Occipital lobe (tissue), 2 donors: ENCODE data around the gene MON1A. TPM values are rescaled to one million over a fixed set of nuclear protein-coding genes. Genes with fewer than 3 reads are reported as not detected.
A peak's percentile ranks its signal among the peaks of the same experiment; 100 is the strongest.
"Not testable (repeated sequence)": the region's sequence is repeated elsewhere in the genome, so short reads cannot be mapped to it uniquely, and the experiment has no call there.

ENCODE experiments used
- DNase-seq: peaks from one replicate; lab custom pipeline; 2025; lab: John Stamatoyannopoulos, UW
- total RNA-seq: library from RNA; depleted of rRNA; stranded (reverse); fragments of >200 nt; gene quantifications from one replicate; pipeline ENCODE4 v1.2.3, GENCODE V29; 2014

The MON1A gene, protein sequence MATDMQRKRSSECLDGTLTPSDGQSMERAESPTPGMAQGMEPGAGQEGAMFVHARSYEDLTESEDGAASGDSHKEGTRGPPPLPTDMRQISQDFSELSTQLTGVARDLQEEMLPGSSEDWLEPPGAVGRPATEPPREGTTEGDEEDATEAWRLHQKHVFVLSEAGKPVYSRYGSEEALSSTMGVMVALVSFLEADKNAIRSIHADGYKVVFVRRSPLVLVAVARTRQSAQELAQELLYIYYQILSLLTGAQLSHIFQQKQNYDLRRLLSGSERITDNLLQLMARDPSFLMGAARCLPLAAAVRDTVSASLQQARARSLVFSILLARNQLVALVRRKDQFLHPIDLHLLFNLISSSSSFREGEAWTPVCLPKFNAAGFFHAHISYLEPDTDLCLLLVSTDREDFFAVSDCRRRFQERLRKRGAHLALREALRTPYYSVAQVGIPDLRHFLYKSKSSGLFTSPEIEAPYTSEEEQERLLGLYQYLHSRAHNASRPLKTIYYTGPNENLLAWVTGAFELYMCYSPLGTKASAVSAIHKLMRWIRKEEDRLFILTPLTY
- total RNA-seq: 16.8 TPM

GRCh38 chr3:49929291-49930167 is at the start of gene MON1A:
MON1A (minus strand) TSS chr3:49929811; CDS start chr3:49913346, 16,465 bp downstream.
- DNase-seq: peak; percentile 90

- DNase-seq: no peak
Measured at GRCh38 chr3:49976942-49977341, 47.3 kb upstream of the MON1A start.

GRCh38 chr3:49972656-49973055 is 43.0 kb upstream of the MON1A start:
- no peak for DNase-seq

GRCh38 chr3:49968346-49968745 is 38.7 kb upstream of the MON1A start:
- DNase-seq: no peak

- no peak for DNase-seq
Measured at GRCh38 chr3:49967291-49967690, 37.7 kb upstream of the MON1A start.

GRCh38 chr3:49966233-49966942 is 36.8 kb upstream of the MON1A start:
- DNase-seq: no peak

DNA sequence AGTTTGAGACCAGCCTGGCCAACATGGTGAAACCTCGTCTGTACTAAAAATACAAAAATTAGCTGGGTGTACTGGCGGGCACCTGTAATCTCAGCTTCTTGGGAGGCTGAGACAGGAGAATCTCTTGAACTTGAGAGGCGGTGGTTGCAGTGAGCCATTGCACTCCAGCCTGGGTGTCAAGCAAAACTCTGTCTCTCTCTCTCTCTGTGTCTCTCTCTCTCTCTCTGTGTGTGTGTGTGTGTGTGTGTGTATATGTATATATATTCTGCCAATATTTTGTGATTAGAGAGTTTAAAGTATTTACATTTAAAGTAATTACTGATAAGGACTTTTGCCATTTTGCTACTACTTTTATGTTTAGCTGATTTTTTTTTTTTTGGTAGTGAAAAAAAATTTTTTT is 26.0 kb upstream of the MON1A start:
- DNase-seq: no peak

- no peak for DNase-seq
Measured at GRCh38 chr3:49952924-49953323, 23.3 kb upstream of the MON1A start.

DNA sequence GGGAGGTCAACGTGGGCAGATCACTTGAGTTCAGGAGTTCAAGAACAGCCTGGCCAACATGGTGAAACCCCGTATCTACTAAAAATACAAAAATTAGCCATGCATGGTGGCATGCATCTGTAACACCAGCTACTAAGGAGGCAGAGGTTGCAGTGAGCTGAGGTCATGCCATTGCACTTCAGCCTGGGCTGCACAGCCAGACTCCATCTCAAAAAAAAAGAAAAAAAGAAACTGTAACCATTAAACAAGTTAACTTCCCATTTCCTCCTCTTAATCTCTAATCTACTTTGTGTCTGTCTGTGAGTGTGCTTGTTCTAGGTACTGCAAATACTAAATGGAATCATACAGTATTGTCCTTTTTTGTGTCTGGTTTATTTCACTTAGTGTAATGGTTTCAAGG is 13.0 kb upstream of the MON1A start:
- DNase-seq: no peak

DNA sequence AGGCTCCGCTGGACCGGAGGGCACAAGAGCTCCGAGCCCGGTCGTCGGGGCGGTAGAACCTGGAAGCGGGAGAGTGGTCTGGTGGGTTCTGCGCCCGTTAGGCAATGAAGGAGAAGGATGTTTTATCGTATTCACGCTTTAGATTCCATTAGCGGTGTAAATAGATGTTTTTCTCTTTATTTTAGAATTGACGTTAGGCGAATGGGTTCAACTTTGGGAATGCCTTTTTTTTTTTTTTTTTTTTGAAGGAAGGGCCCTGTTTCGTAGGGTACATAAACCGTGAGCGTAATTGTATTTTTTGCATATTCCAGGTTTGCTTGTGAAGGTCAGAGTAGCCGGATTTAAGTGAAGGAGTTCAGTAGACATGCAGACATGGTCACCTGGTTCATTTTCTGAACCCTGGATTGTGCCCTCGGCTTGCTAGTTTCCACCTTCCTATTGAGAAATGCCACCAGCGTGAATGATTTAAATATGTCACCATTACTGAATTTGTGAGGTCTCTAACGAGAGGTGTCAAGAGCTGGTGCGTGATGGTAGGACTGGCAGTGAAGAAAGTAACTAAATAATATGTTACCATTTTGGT is 11.1 kb upstream of the MON1A start:
- no peak for DNase-seq

DNA sequence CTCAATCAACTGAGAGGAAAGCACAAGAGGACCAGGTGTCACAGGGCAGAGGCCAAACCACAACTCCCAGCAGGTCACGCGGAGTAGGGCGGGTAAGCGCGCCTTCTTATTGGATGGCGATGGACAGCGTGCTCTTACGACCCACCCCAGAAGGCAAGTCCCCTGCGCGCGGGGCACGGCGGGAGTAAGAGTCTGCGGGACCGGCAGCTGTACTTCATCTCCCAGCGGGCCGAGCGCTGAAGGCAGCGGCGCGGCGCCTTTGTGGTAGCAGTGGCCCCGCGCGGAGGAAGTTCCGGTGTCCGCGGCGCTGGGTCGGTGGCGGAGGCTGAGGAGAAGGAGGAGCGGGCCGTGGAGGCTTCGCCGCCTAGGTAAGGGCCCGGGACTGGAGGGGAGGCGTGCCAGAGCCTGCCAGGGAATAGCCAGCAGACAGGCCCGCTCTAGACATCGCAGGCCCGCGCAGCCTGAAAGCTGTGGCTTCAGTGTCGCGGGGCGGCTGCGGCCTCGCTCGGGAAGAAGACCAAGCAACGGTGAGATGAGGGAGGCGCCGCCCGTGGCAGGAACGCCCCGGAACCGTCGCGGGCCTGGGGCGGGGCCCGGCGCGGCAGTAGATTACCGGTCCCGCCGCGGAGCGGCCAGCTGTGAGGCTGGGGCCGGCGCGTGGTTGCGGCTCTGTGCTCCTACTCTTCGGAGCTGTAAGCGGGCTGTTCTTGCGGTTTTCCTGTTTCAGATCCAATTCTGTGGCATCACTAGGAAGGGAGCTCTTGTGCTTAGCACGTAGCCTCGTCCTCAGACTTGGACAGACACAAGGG is 10.5 kb upstream of the MON1A start, which contains the start of gene RBM6:
Gene RBM6, plus strand, starts transcription at position 293 of the 809 bp plus-strand sequence. CDS start 22,492 bp downstream, outside the sequence.
- DNase-seq: peak; percentile 99

GRCh38 chr3:49937090-49937489 is 7.5 kb upstream of the MON1A start:
- no peak for DNase-seq

DNA sequence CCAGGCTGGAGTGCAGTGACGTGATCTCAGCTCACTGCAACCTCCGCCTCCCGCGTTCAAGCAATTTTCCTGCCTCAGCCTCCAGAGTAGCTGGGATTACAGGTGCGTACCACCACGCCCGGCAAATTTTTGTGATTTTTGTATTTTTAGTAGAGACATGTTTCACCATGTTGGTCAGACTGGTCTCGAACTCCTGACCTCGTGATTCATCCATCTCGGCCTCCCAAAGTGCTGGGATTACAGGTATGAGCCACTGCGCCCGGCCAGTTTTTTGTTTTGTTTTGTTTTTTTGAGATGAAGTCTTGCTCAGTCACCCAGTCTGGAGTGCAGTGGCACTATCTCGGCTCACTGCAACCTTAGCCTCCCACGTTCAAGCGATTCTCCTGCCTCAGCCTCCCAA is 2.7 kb upstream of the MON1A start:
- DNase-seq: not testable (repeated sequence)

DNA sequence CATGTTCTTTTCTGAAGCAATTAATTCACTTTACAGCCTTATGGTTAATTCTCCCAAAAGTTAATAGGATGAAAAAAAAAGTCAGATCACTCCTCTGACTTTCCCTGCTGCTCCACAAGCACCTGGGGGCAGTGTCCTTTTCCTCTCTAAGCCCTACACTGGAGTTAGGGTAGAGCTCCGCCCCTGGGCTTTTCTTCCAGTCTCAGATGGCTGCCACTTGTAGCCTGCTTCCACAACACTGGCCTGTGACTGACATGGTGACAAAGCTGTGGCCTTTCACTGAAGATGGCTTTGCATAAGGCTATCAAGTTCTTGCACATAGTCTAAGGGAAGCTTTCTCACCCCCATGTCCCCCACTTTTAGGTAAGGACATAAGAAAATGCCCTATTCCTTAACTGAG is 1.3 kb upstream of the MON1A start:
- no peak for DNase-seq

DNA sequence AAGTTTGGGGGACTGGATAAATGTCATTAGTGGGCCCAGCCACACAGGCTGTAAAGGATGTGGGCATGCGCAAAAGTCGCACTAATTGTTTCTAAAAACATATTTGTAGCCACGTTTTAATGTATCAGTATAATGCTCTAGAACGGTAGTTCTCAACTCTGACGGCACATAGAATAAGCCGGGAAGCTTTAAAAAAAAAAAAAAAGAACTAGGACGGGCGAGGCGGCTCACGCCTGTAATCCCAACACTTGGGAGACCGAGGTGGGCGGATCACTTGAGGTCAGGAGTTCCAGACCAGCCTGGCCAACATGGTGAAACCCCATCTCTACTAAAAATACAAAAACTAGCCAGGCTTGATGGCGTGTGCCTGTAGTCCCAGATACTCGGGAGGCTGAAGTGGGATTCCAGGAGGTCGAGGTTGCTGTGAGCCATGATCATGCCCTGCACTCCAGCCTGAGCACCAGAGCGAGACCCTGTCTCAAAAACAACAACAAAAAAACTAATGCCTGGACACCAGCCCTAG is 618 bp upstream of the MON1A start:
- DNase-seq: no peak

GRCh38 chr3:49928481-49929017 is 1.1 kb downstream of the MON1A start:
- DNase-seq: no peak

DNA sequence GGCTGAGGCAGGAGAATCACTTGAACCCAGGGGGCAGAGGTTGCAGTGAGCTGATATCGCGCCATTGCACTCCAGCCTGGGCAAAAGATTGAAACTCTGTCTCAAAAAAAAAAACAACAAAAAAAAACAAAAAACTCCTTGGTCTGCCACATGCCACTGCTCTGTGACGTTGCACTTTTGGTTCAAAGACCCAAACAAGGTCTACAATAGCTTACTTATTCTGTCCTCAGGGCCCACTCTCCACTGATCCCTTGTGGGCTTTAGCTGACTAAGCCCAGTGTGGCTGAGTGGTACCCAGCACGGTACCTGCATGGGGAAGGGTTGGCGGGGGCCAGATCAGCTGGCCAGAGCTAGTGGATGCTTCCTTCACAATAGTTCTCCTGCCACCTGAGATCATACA is 1.8 kb downstream of the MON1A start:
- DNase-seq: no peak

DNA sequence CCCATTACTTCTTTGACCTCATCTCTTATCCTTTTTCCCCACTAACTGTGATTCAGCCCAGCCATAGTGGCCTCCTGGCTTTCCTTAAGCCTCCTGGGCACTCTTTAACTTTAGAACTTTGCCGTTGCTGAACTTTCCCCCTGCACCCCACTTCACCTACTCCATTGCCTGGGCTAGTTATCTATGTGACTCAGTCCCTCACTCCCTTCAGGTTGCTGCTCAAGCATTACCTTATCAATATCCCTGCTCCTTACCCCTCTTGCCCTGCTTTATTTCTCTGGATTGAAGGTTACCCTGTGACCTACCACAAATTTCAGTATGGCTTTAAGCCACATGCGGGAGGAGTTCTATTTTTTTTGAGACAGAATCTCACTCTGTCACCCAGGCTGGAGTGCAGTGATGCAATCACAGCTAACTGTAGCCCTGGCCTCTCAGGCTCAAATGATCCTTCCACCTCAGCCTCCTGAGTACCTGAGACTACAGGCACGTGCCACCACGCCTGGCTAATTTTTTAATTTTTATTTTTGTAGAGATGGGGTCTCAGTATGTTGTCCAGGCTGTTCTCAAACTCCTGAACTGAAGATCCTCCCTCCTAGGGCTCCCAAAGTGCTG is 3.4 kb downstream of the MON1A start:
- no peak for DNase-seq

GRCh38 chr3:49925485-49925884 is 4.1 kb downstream of the MON1A start:
- DNase-seq: no peak
